Thyroid gland (tissue), 4 donors: ENCODE data around the gene MLPH.

Experiments
- POLR2A ChIP-seq, 2 donors: fragments of 450-650 bp; IDR thresholded peaks; one replicate each; pipeline ENCODE4 v1.6.1; 2017; ENCODE audit warnings: antibody characterized with exemption in 2 of 2, mild to moderate bottlenecking in 2 of 2, moderate library complexity in 1 of 2
- TF ChIP-seq, protein P1 (sequence below), 6 experiments: fragments of 200-600 bp in 3 of 6; fragments of 450-650 bp in 3 of 6; sonication (generic) in 3 of 6; IDR thresholded peaks; one replicate each; pipeline ENCODE4 v1.5.1; 2016 to 2019; ENCODE audit warnings: antibody characterized with exemption in 6 of 6, mild to moderate bottlenecking in 2 of 6, inconsistent platforms in 1 of 6, moderate library complexity in 1 of 6

DNA sequence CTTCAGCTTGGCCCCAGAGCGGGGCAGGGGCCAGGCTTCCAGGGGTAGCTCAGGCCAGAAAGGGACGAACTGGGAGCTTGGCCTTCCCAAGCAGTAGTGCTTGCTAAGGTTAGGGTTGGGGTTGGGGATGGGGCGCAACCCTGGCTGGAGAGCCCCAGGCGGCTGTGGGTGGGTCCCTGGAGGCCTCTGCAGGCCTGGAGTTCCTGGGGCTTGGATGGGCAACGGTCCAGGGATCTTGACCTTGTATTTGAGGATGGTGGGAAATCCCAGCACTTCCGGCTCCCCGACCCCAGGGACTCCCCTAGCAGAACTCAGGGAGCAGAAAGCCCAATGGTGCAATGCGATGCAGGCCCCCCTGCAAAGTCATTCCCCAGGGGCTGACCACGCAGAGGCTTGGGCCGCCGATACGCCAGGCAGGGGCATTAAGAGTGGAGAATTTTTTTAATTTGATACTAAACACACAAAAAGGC lies 12.6 kb upstream of the MLPH start:
- TF ChIP-seq, protein P1, sequence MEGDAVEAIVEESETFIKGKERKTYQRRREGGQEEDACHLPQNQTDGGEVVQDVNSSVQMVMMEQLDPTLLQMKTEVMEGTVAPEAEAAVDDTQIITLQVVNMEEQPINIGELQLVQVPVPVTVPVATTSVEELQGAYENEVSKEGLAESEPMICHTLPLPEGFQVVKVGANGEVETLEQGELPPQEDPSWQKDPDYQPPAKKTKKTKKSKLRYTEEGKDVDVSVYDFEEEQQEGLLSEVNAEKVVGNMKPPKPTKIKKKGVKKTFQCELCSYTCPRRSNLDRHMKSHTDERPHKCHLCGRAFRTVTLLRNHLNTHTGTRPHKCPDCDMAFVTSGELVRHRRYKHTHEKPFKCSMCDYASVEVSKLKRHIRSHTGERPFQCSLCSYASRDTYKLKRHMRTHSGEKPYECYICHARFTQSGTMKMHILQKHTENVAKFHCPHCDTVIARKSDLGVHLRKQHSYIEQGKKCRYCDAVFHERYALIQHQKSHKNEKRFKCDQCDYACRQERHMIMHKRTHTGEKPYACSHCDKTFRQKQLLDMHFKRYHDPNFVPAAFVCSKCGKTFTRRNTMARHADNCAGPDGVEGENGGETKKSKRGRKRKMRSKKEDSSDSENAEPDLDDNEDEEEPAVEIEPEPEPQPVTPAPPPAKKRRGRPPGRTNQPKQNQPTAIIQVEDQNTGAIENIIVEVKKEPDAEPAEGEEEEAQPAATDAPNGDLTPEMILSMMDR (IDR thresholded peaks at IDR 0.05): no peak
- TF ChIP-seq POLR2A (IDR thresholded peaks at IDR 0.05): no peak
